HepG2 (cell line): ENCODE measurements around the gene OR2AT4. TPM values are rescaled to one million over a fixed set of nuclear protein-coding genes. Genes with fewer than 3 reads are reported as not detected.

Experiments
- ATAC-seq: fragments of 200-7000 bp; cut with Tn5 transposase; 3 replicates; pipeline ENCODE4 v1.9.1; 2020; ENCODE audit warnings: mild to moderate bottlenecking, moderate library complexity
- BruUV-seq: library from RNA; stranded (reverse); fragments of 400-500 nt; replicated peaks from 2 replicates; lab custom pipeline; 2021; lab: Mats Ljungman, UMichigan
- CTCF ChIA-PET: fragments of 300-600 bp; formaldehyde crosslinking; extraction: SDS; loops from one replicate; lab custom pipeline; 2021; ENCODE audit warnings: low total read pairs, inconsistent platforms, low intra/inter-chr PET ratio; lab: Yijun Ruan, JAX
- POLR2A ChIA-PET: fragments of 350-600 bp; sonication (Branson Sonifier 250); formaldehyde crosslinking; loops from one replicate; lab custom pipeline; 2020; ENCODE audit warnings: antibody characterized with exemption, inconsistent platforms; lab: Yijun Ruan, JAX
- DNase-seq: peaks from one replicate; pipeline ENCODE4 v3.0.0-alpha.2; 2015; ENCODE audit warnings: low spot score
- FAIRE-seq: peaks from 3 replicates; lab custom pipeline; 2011; peaks lifted over from hg19 to GRCh38; lab: Jason Lieb, UNC
- H2AFZ ChIP-seq: one replicate; pipeline ENCODE4 v1.6.1; 2011; ENCODE audit warnings: low read length, inconsistent platforms
- H3K27ac ChIP-seq: fragments of 300-600 bp; 3 replicates; pipeline ENCODE4 v1.8.0; 2011; ENCODE audit warnings: mixed run types, mild to moderate bottlenecking, mixed read lengths, low read length, inconsistent platforms; ENCODE audit not compliant: insufficient read depth; ENCODE audit errors: extremely low read length
- H3K27me3 ChIP-seq, 2 experiments: fragments of 200-600 bp in 1 of 2; 2 replicates in 1 of 2; 3 replicates in 1 of 2; pipeline versions ENCODE4 v1.6.0 to v1.8.0; 2011; ENCODE audit warnings: low read length in 2 of 2, mild to moderate bottlenecking in 2 of 2, moderate library complexity in 2 of 2, inconsistent platforms in 1 of 2; ENCODE audit not compliant: insufficient read depth in 2 of 2, control insufficient read depth in 1 of 2
- H3K36me3 ChIP-seq, 2 experiments: fragments of 200-600 bp in 1 of 2; replicated peaks in 1 of 2; 2 replicates in 1 of 2; 3 replicates in 1 of 2; pipeline versions ENCODE4 v1.5.1 to v1.8.0; 2011; ENCODE audit warnings: low read length in 2 of 2, inconsistent platforms in 1 of 2; ENCODE audit not compliant: insufficient read depth in 2 of 2, control insufficient read depth in 1 of 2
- H3K4me1 ChIP-seq: 2 replicates; pipeline ENCODE4 v1.5.1; 2012; ENCODE audit warnings: low read length, inconsistent platforms; ENCODE audit not compliant: insufficient read depth
- H3K4me2 ChIP-seq: 2 replicates; pipeline ENCODE4 v1.6.0; 2011; ENCODE audit warnings: low read depth, low read length, inconsistent platforms
- H3K4me3 ChIP-seq, 3 experiments: fragments of 200-600 bp in 1 of 3; sonication (generic), shearing (Covaris generic) in 1 of 3; replicated peaks in 1 of 3; 2 replicates each; pipeline ENCODE4 v1.5.1; 2011 to 2016; ENCODE audit warnings: low read length in 3 of 3, inconsistent platforms in 2 of 3, low read depth in 2 of 3, mild to moderate bottlenecking in 2 of 3, control low read depth in 1 of 3, mixed read lengths in 1 of 3; ENCODE audit not compliant: insufficient read depth in 1 of 3
- H3K79me2 ChIP-seq: one replicate; pipeline ENCODE4 v1.6.1; 2011; ENCODE audit warnings: low read length, inconsistent platforms; ENCODE audit not compliant: insufficient read depth
- H3K9ac ChIP-seq: 2 replicates; pipeline ENCODE4 v1.6.0; 2011; ENCODE audit warnings: mild to moderate bottlenecking, low read depth, low read length, inconsistent platforms; ENCODE audit not compliant: insufficient read depth
- H3K9me3 ChIP-seq: 2 replicates; pipeline ENCODE4 v1.5.1; 2012; ENCODE audit warnings: mild to moderate bottlenecking, low read length
- H4K20me1 ChIP-seq: 2 replicates; pipeline ENCODE4 v1.6.0; 2011; ENCODE audit warnings: inconsistent platforms, mild to moderate bottlenecking, low read length, moderate library complexity; ENCODE audit not compliant: insufficient read depth
- FOXC1 ChIP-seq: sonication (generic); formaldehyde crosslinking; IDR thresholded peaks from 2 replicates; pipeline ENCODE4 v1.8.0; 2022; ENCODE audit warnings: mild to moderate bottlenecking, missing genetic modification reagents, borderline replicate concordance
- NR3C1 ChIP-seq: sonication (generic); formaldehyde crosslinking; IDR thresholded peaks from 2 replicates; pipeline ENCODE4 v1.4.0; 2020; ENCODE audit warnings: missing genetic modification reagents
- PLSCR1 ChIP-seq: sonication (generic); formaldehyde crosslinking; IDR thresholded peaks from 2 replicates; pipeline ENCODE4 v1.5.0; 2020; ENCODE audit warnings: missing genetic modification reagents, mild to moderate bottlenecking, borderline replicate concordance
- SCMH1 ChIP-seq: sonication (generic); formaldehyde crosslinking; IDR thresholded peaks from 2 replicates; pipeline ENCODE4 v1.9.0; 2021; ENCODE audit warnings: missing genetic modification reagents, mild to moderate bottlenecking, borderline replicate concordance
- USF2 ChIP-seq, 2 experiments: sonication (generic) in 1 of 2; formaldehyde crosslinking in 1 of 2; IDR thresholded peaks; 2 replicates each; pipeline versions ENCODE4 v1.5.1 to v1.6.1; 2011 to 2020; ENCODE audit warnings: borderline replicate concordance in 1 of 2, low read depth in 1 of 2, low read length in 1 of 2, mild to moderate bottlenecking in 1 of 2, missing genetic modification reagents in 1 of 2, moderate library complexity in 1 of 2
- ZNF3 ChIP-seq: IDR thresholded peaks from 2 replicates; pipeline ENCODE4 v1.7.0; 2017; ENCODE audit warnings: inconsistent platforms
- WGBS: methylation state at CpG from one replicate; pipeline ENCODE4 v1.1.6; 2017; ENCODE audit warnings: low lambda C conversion rate; 5-methylcytosine and 5-hydroxymethylcytosine counted together
- in situ Hi-C: cut with HindIII; loops from 2 replicates; pipeline ENCODE4 v1.10.0; 2017; ENCODE audit warnings: low pct_unique_long_range_greater_than_20kb; ENCODE audit not compliant: extremely low pct_ligation_motif_present
- intact Hi-C: fragments of 100-400 bp; cut with micrococcal nuclease; formaldehyde crosslinking; loops from one replicate; pipeline ENCODE4 v1.10.0; 2022; ENCODE audit not compliant: unreplicated experiment
- polyA plus RNA-seq, 8 experiments: library from polyadenylated mRNA; depleted of rRNA in 3 of 8; stranded (reverse) in 7 of 8; unstranded in 1 of 8; fragments of >200 nt; fragmentation: Illumina TruSeq in 4 of 8; extraction: Trizol in 4 of 8; gene quantifications; 2 replicates each; pipeline versions ENCODE4 v1.2.1 to v1.2.3, GENCODE V29; 2011 to 2016; ENCODE audit warnings: low read depth in 4 of 8, missing spikeins in 1 of 8, mixed read lengths in 1 of 8; ENCODE audit not compliant: insufficient read depth in 1 of 8
- total RNA-seq, 5 experiments: library from RNA; depleted of rRNA; stranded (reverse); fragments of >200 nt; fragmentation: Illumina TruSeq; extraction: Trizol; gene quantifications; 2 replicates each; pipeline ENCODE4 v1.2.3, GENCODE V29; 2016; ENCODE audit warnings: low read depth in 1 of 5

The OR2AT4 gene
- total and polyA plus RNA-seq, 2 of the 13 experiments (the other 11 are each of a cell fraction or from before 2014, with no cell fraction given): not detected

- Histone ChIP-seq H3K27ac (no peak overlapping the region), H2AFZ (no peak overlapping the region), H3K9ac (no peak overlapping the region), H4K20me1 (no peaks in the 10 kb centered on the region), H3K4me1 (peaks cover 16% of the 10 kb centered on the region), H3K36me3 (no peaks in the 10 kb centered on the region), H3K79me2 (no peaks in the 10 kb centered on the region), H3K4me2 (no peak overlapping the region), H3K27me3 (no peaks in the 10 kb centered on the region), H3K9me3 (no peaks in the 10 kb centered on the region), H3K4me3 (no peak overlapping the region)
- CTCF ChIA-PET: no interaction called here
- TF ChIP-seq FOXC1: no peak
- TF ChIP-seq ZNF3 (CRISPR knock-in tag): no peak
- TF ChIP-seq SCMH1: no peak
- no peak for TF ChIP-seq USF2 (IDR thresholded peaks at IDR 0.05; ENCODE audit: low read depth, low read length)
- no peak for TF ChIP-seq USF2 (CRISPR knock-in tag; IDR thresholded peaks at IDR 0.05; ENCODE audit: borderline replicate concordance)
- no peak for TF ChIP-seq NR3C1 (CRISPR knock-in tag)
- no peak for TF ChIP-seq PLSCR1 (CRISPR knock-in tag)
- WGBS: 67% methylated on average over 2 of the region's 3 CpGs
- FAIRE-seq (no peak), DNase-seq (no peak), ATAC-seq (peak; percentile 16)
- POLR2A ChIA-PET: no interaction called here
- BruUV-seq: no TSS peak
- in situ Hi-C loops: no loop called here
- intact Hi-C loops: no loop called here
Observed at GRCh38 chr11:75035911-75036565, 60.6 kb downstream of the OR2AT4 start.
